H1 (cell line): ENCODE data around the gene FBXO41. TPM values are rescaled to one million over a fixed set of nuclear protein-coding genes. Genes with fewer than 3 reads are reported as not detected.

Experiments
- CBX5 ChIP-seq: fragments of 300-800, 300-1000 bp; sonication (generic); IDR thresholded peaks from 2 replicates; pipeline ENCODE4 v1.7.1; 2016; ENCODE audit warnings: antibody characterized with exemption, low read length, low read depth
- CHD1 ChIP-seq: IDR thresholded peaks from 2 replicates; pipeline ENCODE4 v1.6.1; 2012; ENCODE audit warnings: low read depth, low read length, improper control_type of control experiment
- CREB1 ChIP-seq: IDR thresholded peaks from 2 replicates; pipeline ENCODE4 v1.6.1; 2012; ENCODE audit warnings: inconsistent platforms
- E2F6 ChIP-seq: IDR thresholded peaks from 2 replicates; pipeline ENCODE4 v1.6.1; 2012; ENCODE audit warnings: inconsistent platforms
- EGR1 ChIP-seq: IDR thresholded peaks from 2 replicates; pipeline ENCODE4 v1.6.1; 2011; ENCODE audit warnings: low read depth, low read length, borderline replicate concordance
- HDAC2 ChIP-seq, 2 experiments: fragments of 300-600 bp in 1 of 2; sonication (generic) in 1 of 2; IDR thresholded peaks; 2 replicates each; pipeline ENCODE4 v1.6.1; 2011 to 2012; ENCODE audit warnings: low read depth in 2 of 2, low read length in 2 of 2, mild to moderate bottlenecking in 2 of 2, moderate library complexity in 2 of 2, borderline replicate concordance in 1 of 2, inconsistent platforms in 1 of 2
- JUN ChIP-seq: IDR thresholded peaks from 2 replicates; pipeline ENCODE4 v1.6.1; 2011; ENCODE audit warnings: low read depth, mild to moderate bottlenecking, improper control_type of control experiment, low read length
- KDM1A ChIP-seq: fragments of 200-600, 300-600 bp; sonication (generic); IDR thresholded peaks from 2 replicates; pipeline ENCODE4 v1.7.1; 2016; ENCODE audit warnings: mild to moderate bottlenecking, low read length, borderline replicate concordance
- KDM4A ChIP-seq: IDR thresholded peaks from one replicate; pipeline ENCODE4 v1.7.1; 2012; ENCODE audit warnings: low read depth, mild to moderate bottlenecking, moderate library complexity, low read length, inconsistent platforms; ENCODE audit not compliant: severe bottlenecking
- NANOG ChIP-seq: IDR thresholded peaks from 2 replicates; pipeline ENCODE4 v1.6.1; 2011; ENCODE audit warnings: low read length, low read depth, mild to moderate bottlenecking, inconsistent platforms; ENCODE audit not compliant: insufficient read depth, poor library complexity, severe bottlenecking
- PHF8 ChIP-seq: fragments of 200-600 bp; sonication (generic); conservative IDR thresholded peaks from 2 replicates; pipeline ENCODE4 v1.7.1; 2012; ENCODE audit warnings: low read depth, mild to moderate bottlenecking, inconsistent platforms, low read length, moderate library complexity
- POLR2AphosphoS5 ChIP-seq: IDR thresholded peaks from 2 replicates; pipeline ENCODE4 v1.6.1; 2011; ENCODE audit warnings: low read depth, low read length
- POU5F1 ChIP-seq: IDR thresholded peaks from 2 replicates; pipeline ENCODE4 v1.6.1; 2011; ENCODE audit warnings: low read depth, mild to moderate bottlenecking, low read length, moderate library complexity
- RAD21 ChIP-seq, 2 experiments: IDR thresholded peaks in 1 of 2; conservative IDR thresholded peaks in 1 of 2; 2 replicates each; pipeline ENCODE4 v1.6.1; 2011; ENCODE audit warnings: low read depth in 2 of 2, low read length in 2 of 2, improper control_type of control experiment in 1 of 2, inconsistent platforms in 1 of 2, mild to moderate bottlenecking in 1 of 2, moderate library complexity in 1 of 2
- RBBP5 ChIP-seq: IDR thresholded peaks from 2 replicates; pipeline ENCODE4 v1.7.1; 2012; ENCODE audit warnings: low read depth, mild to moderate bottlenecking, inconsistent platforms, low read length, moderate library complexity, borderline replicate concordance
- RNF2 ChIP-seq: fragments of 200-900, 300-1000 bp; sonication (generic); IDR thresholded peaks from 2 replicates; pipeline ENCODE4 v1.7.1; 2016; ENCODE audit warnings: borderline replicate concordance, low read depth, mild to moderate bottlenecking, antibody characterized with exemption, low read length; ENCODE audit not compliant: poor library complexity, severe bottlenecking; ENCODE audit errors: missing control alignments
- RXRA ChIP-seq: IDR thresholded peaks from 2 replicates; pipeline ENCODE4 v1.6.1; 2011; ENCODE audit warnings: low read depth, mild to moderate bottlenecking, low read length, moderate library complexity; ENCODE audit not compliant: insufficient read depth
- SIRT6 ChIP-seq: IDR thresholded peaks from one replicate; pipeline ENCODE4 v1.7.1; 2012; ENCODE audit warnings: low read length, inconsistent platforms
- SP2 ChIP-seq: IDR thresholded peaks from 2 replicates; pipeline ENCODE4 v1.6.1; 2012; ENCODE audit warnings: mild to moderate bottlenecking, low read length, inconsistent platforms
- SRF ChIP-seq: IDR thresholded peaks from 2 replicates; pipeline ENCODE4 v1.6.1; 2011; ENCODE audit warnings: mild to moderate bottlenecking, low read depth, low read length, moderate library complexity
- TCF12 ChIP-seq: IDR thresholded peaks from 2 replicates; pipeline ENCODE4 v1.6.1; 2011; ENCODE audit warnings: low read depth, mild to moderate bottlenecking, low read length
- polyA plus RNA-seq, 7 experiments: library from polyadenylated mRNA; depleted of rRNA in 3 of 7; stranded (reverse) in 5 of 7; unstranded in 2 of 7; fragments of >200 nt in 5 of 7; fragments of 200-250 nt in 2 of 7; gene quantifications; 1 replicate in 5 of 7; 2 replicates in 1 of 7; 4 replicates in 1 of 7; pipeline versions ENCODE4 v1.2.1 to v1.2.3, GENCODE V29; 2011 to 2013; ENCODE audit warnings: missing spikeins in 2 of 7, mixed read lengths in 2 of 7
- total RNA-seq: library from RNA; stranded (reverse); fragmentation: NEBNext Ultra II Directional; extraction: Animal tissue kit (Norgen Biotek cat#: 25700); gene quantifications from 2 replicates; pipeline ENCODE4 v1.2.1, GENCODE V29; 2021
- TF ChIP-seq, protein P1 (sequence below): IDR thresholded peaks from 2 replicates; pipeline ENCODE4 v1.6.1; 2012; ENCODE audit warnings: inconsistent platforms

Gene FBXO41
- total and polyA plus RNA-seq, 2 of the 8 experiments (the other 6 are each of a cell fraction or from before 2014, with no cell fraction given), result 11.2 to 14.3 TPM

DNA sequence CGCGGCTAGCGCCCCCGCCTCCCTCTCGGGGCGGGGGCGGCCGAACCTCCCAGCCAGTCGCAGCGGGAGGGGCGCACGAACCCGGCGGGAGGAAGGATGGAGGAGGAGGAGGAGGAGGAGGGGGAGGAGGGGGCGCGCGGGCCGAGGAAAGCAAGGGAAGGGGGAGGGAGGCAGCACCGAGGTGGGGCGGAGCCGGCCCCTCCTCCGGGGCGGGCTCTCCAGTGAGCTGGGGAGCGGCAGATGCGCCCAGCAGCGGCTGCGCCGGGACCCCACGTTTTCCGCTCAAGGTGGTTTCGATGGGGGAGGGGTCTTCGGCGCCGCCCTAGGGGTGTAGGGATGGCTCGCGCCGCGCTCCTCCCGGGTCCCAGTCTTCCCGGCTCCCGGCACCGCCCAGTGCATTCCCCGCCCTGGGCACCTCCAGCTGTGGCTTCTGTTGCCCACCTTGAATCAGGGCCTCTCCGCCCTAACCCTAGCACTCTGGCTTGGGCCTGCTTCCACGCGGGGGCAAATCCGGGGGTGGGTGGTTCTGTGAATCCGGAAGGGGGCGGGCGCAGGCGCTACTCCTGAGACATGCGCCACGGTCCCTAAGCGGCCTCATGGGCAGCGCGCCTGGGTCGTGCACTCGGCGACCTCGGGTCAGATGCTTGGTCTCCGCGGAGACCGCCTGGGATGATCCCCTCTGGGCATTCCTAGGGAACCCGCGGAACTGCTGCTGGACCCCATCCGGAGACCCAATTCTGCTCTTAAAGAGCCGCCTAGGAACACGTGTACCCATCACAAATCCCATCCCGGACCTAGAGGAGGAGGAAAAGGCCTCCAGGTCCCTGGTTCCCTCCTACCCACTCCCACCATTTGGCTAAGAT, at the start of gene FBXO41 (continued):
- TF ChIP-seq TCF12 (peak; percentile 69; the same call in 1 of the 2 replicates), SRF (no peak), RXRA (no peak), RNF2 (no peak), SIRT6 (no peak), KDM1A (no peak), HDAC2 (IDR thresholded peaks at IDR 0.05; ENCODE audit: borderline replicate concordance in 1 of 2, low read depth in 2 of 2, low read length in 2 of 2) (peak in 1 of 2 experiments; percentile 66; a peak in 1 of 4 replicates), KDM4A (peak; percentile 87), SP2 (no peak), CBX5 (no peak), JUN (no peak), PHF8 (no peak; the same call in 1 of the 2 replicates), RAD21 (IDR thresholded peaks at IDR 0.05 in 1 of 2, conservative IDR thresholded peaks at IDR 0.05 in 1 of 2; ENCODE audit: low read depth in 2 of 2, low read length in 2 of 2) (no peak), E2F6 (peak; percentile 54; the same call in 1 of the 2 replicates), EGR1 (peak; percentile 28; the same call in 1 of the 2 replicates), POU5F1 (no peak), POLR2AphosphoS5 (0 out of 2 replicates have a peak, but pooled peaks have one; percentile 21), CHD1 (no peak), NANOG (no peak), CREB1 (no peak), RBBP5 (0 out of 2 replicates have a peak, but pooled peaks have one; percentile 24)
- TF ChIP-seq, protein P1, sequence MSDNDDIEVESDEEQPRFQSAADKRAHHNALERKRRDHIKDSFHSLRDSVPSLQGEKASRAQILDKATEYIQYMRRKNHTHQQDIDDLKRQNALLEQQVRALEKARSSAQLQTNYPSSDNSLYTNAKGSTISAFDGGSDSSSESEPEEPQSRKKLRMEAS, result peak; percentile 57; the same call in 1 of the 2 replicates
